Panc1 (cell line): ENCODE data around the gene KCNQ2. TPM values are rescaled to one million over a fixed set of nuclear protein-coding genes. Genes with fewer than 3 reads are reported as not detected.

Source experiments
- ATAC-seq: fragments of 200-7000 bp; cut with Tn5 transposase; 2 replicates; pipeline ENCODE4 v1.9.1; 2020; ENCODE audit warnings: mild to moderate bottlenecking, moderate library complexity
- BruUV-seq: library from RNA; stranded (reverse); fragments of 400-500 nt; replicated peaks from 2 replicates; lab custom pipeline; 2021; lab: Mats Ljungman, UMichigan
- CTCF ChIA-PET: fragments of 300-600 bp; sonication (Branson Sonifier 250); formaldehyde crosslinking; loops from one replicate; lab custom pipeline; 2022; ENCODE audit warnings: antibody characterized with exemption; lab: Charles Lee
- POLR2A ChIA-PET: fragments of 300-600 bp; sonication (Branson Sonifier 250); formaldehyde crosslinking; loops from one replicate; lab custom pipeline; 2022; ENCODE audit warnings: antibody characterized with exemption; lab: Charles Lee
- DNase-seq: peaks from one replicate; pipeline ENCODE4 v3.0.0-alpha.2; 2010; ENCODE audit warnings: low read depth, low spot score
- H3K27ac ChIP-seq: 2 replicates; pipeline ENCODE4 v1.5.1; 2011; ENCODE audit warnings: mild to moderate bottlenecking, low read length, inconsistent platforms
- H3K27me3 ChIP-seq: fragments of 200-500 bp; sonication (Bioruptor generic); 2 replicates; pipeline ENCODE4 v1.6.0; 2014; ENCODE audit warnings: low read length, inconsistent platforms; ENCODE audit not compliant: control insufficient read depth, insufficient read depth
- H3K36me3 ChIP-seq: fragments of 200-500 bp; sonication (Bioruptor generic); 2 replicates; pipeline ENCODE4 v1.5.1; 2014; ENCODE audit warnings: inconsistent platforms, mild to moderate bottlenecking, low read length, moderate library complexity; ENCODE audit not compliant: control insufficient read depth, insufficient read depth
- H3K4me1 ChIP-seq: 2 replicates; pipeline ENCODE4 v1.5.1; 2011; ENCODE audit warnings: inconsistent platforms, mild to moderate bottlenecking, low read length, moderate library complexity; ENCODE audit not compliant: control insufficient read depth, insufficient read depth
- H3K4me3 ChIP-seq, 2 experiments: 2 replicates each; pipeline ENCODE4 v1.5.1; 2011 to 2012; ENCODE audit warnings: low read depth in 2 of 2, low read length in 2 of 2, mild to moderate bottlenecking in 2 of 2, inconsistent platforms in 1 of 2, moderate library complexity in 1 of 2
- H3K9me3 ChIP-seq: fragments of 200-500 bp; sonication (Bioruptor generic); 2 replicates; pipeline ENCODE4 v1.5.1; 2014; ENCODE audit warnings: low read depth, mild to moderate bottlenecking, inconsistent platforms, low read length, moderate library complexity; ENCODE audit not compliant: control insufficient read depth, insufficient read depth
- POLR2AphosphoS5 ChIP-seq: IDR thresholded peaks from 2 replicates; pipeline ENCODE4 v1.6.1; 2012; ENCODE audit warnings: mild to moderate bottlenecking, low read depth, low read length, moderate library complexity
- SIN3A ChIP-seq: IDR thresholded peaks from 2 replicates; pipeline ENCODE4 v1.6.1; 2012; ENCODE audit warnings: low read depth, mild to moderate bottlenecking, low read length, moderate library complexity, borderline replicate concordance; ENCODE audit not compliant: insufficient read depth
- TCF7L2 ChIP-seq: IDR thresholded peaks from 2 replicates; pipeline ENCODE4 v1.6.1; 2011; ENCODE audit warnings: mild to moderate bottlenecking, low read depth, low read length, inconsistent platforms
- in situ Hi-C: cut with HindIII; loops from 2 replicates; pipeline ENCODE4 v1.10.0; 2016; ENCODE audit warnings: low sequenced_read_pairs, low pct_unique_long_range_greater_than_20kb
- intact Hi-C: fragments of 100-400 bp; cut with micrococcal nuclease; formaldehyde crosslinking; loops from one replicate; pipeline ENCODE4 v1.10.0; 2022; ENCODE audit not compliant: unreplicated experiment
- total RNA-seq: library from RNA; stranded (reverse); gene quantifications from one replicate; pipeline ENCODE4 v1.2.1, GENCODE V29; 2021; ENCODE audit not compliant: unreplicated experiment
- TF ChIP-seq, protein P1 (sequence below): fragments of 450-650 bp; IDR thresholded peaks from 2 replicates; pipeline ENCODE4 v1.5.1; 2017; ENCODE audit warnings: mild to moderate bottlenecking
- TF ChIP-seq, protein P2 (sequence below), 2 experiments: IDR thresholded peaks; 2 replicates each; pipeline ENCODE4 v1.6.1; 2011 to 2012; ENCODE audit warnings: low read depth in 2 of 2, control low read depth in 1 of 2, low read length in 1 of 2, mild to moderate bottlenecking in 1 of 2, moderate library complexity in 1 of 2; ENCODE audit not compliant: insufficient read depth in 1 of 2

KCNQ2 gene
- total RNA-seq, 1 experiment from 2014 or later, result 19.4 TPM

DNA sequence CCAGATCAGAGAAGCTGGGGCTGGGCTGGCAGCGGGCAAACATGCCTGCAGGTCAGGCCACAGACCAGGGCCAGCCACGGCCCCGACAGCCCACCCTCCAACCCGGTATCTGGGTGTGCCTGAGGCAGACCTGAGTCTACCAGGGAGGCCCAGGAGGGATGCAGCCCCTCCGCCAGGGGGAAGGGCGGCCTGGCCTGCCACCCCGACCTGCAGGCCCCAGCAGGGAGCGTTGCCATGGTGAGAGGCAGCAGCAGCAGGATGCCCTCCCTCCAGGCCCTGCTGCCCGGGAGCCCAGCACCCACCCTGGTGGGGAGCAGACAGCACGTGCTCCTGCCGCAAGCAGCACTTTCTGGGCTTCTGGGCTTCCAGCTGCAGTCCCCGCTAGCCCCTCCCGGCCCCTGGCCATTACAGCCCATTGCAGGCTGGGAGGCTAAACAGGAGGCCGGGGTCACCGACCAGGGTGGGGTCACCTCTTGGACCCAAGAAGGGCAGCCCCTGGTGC, 30.3 kb upstream of the KCNQ2 start:
- BruUV-seq, result no TSS peak
- Histone ChIP-seq H3K27me3 (no peaks in the 10 kb centered on the region), H3K4me1 (peaks cover 4% of the 10 kb centered on the region), H3K9me3 (no peaks in the 10 kb centered on the region), H3K4me3 (no peak overlapping the region), H3K27ac (no peak overlapping the region), H3K36me3 (no peaks in the 10 kb centered on the region; the same call in 1 of the 2 replicates)
- intact Hi-C loops (no loop called here), in situ Hi-C loops (no loop called here)
- POLR2A ChIA-PET, result no interaction called here
- CTCF ChIA-PET, result no interaction called here
- TF ChIP-seq TCF7L2 (no peak), SIN3A (no peak), POLR2AphosphoS5 (no peak)
- TF ChIP-seq, protein P1, sequence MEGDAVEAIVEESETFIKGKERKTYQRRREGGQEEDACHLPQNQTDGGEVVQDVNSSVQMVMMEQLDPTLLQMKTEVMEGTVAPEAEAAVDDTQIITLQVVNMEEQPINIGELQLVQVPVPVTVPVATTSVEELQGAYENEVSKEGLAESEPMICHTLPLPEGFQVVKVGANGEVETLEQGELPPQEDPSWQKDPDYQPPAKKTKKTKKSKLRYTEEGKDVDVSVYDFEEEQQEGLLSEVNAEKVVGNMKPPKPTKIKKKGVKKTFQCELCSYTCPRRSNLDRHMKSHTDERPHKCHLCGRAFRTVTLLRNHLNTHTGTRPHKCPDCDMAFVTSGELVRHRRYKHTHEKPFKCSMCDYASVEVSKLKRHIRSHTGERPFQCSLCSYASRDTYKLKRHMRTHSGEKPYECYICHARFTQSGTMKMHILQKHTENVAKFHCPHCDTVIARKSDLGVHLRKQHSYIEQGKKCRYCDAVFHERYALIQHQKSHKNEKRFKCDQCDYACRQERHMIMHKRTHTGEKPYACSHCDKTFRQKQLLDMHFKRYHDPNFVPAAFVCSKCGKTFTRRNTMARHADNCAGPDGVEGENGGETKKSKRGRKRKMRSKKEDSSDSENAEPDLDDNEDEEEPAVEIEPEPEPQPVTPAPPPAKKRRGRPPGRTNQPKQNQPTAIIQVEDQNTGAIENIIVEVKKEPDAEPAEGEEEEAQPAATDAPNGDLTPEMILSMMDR, result no peak
- TF ChIP-seq, protein P2, sequence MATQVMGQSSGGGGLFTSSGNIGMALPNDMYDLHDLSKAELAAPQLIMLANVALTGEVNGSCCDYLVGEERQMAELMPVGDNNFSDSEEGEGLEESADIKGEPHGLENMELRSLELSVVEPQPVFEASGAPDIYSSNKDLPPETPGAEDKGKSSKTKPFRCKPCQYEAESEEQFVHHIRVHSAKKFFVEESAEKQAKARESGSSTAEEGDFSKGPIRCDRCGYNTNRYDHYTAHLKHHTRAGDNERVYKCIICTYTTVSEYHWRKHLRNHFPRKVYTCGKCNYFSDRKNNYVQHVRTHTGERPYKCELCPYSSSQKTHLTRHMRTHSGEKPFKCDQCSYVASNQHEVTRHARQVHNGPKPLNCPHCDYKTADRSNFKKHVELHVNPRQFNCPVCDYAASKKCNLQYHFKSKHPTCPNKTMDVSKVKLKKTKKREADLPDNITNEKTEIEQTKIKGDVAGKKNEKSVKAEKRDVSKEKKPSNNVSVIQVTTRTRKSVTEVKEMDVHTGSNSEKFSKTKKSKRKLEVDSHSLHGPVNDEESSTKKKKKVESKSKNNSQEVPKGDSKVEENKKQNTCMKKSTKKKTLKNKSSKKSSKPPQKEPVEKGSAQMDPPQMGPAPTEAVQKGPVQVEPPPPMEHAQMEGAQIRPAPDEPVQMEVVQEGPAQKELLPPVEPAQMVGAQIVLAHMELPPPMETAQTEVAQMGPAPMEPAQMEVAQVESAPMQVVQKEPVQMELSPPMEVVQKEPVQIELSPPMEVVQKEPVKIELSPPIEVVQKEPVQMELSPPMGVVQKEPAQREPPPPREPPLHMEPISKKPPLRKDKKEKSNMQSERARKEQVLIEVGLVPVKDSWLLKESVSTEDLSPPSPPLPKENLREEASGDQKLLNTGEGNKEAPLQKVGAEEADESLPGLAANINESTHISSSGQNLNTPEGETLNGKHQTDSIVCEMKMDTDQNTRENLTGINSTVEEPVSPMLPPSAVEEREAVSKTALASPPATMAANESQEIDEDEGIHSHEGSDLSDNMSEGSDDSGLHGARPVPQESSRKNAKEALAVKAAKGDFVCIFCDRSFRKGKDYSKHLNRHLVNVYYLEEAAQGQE (IDR thresholded peaks at IDR 0.05; ENCODE audit: insufficient read depth in 1 of 2, low read depth in 2 of 2, low read length in 1 of 2), result no peak
- no peak for DNase-seq
- ATAC-seq, result no peak

GRCh38 chr20:63501818-63502670, 29.6 kb upstream of the KCNQ2 start:
- Histone ChIP-seq H3K36me3 (no peaks in the 10 kb centered on the region; the same call in 1 of the 2 replicates), H3K27ac (no peak overlapping the region), H3K4me3 (no peak overlapping the region), H3K4me1 (peaks cover 11% of the 10 kb centered on the region), H3K27me3 (no peaks in the 10 kb centered on the region), H3K9me3 (no peaks in the 10 kb centered on the region)
- ATAC-seq (no peak), DNase-seq (no peak)
- in situ Hi-C loops, result no loop called here
- POLR2A ChIA-PET, result no interaction called here
- no TSS peak for BruUV-seq
- no peak for TF ChIP-seq TCF7L2
- intact Hi-C loops, result no loop called here
- CTCF ChIA-PET, result interaction anchor here (0.6 kb wide), 1 partner anchor 130 kb away, joined by 8 read pairs; no protein-coding TSS in a partner anchor
